ENCODE results near the gene DPP9. TPM values are rescaled to one million over a fixed set of nuclear protein-coding genes. Genes with fewer than 3 reads are reported as not detected.

DPP9 gene
- total and polyA plus RNA-seq, 2 of the 4 experiments (the other 2 are of a cell fraction), result 12.4 to 33.0 TPM

DNA sequence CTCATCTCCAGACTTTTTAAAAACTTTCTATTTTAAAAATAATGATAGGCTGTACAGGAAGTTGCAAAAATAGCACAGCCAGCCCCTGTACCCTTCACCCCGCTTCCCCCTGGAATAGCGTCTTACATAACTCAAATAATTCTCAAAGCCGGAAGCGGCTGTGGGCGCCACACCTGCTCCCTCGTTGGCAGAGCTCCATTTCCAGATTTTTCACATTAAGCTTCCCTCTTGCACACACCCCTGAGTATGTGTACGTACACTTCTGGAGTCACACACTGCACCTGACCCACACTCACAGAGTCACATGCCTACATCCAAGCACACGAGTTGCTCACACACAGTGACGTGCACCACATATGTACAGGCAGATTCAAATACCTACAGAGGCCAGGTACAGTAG, 24.9 kb upstream of the DPP9 start:
- H2AK5ac ChIP-seq (ENCODE audit: low read depth, low read length), result no peak overlapping the region
- H3K56ac ChIP-seq (ENCODE audit: extremely low read depth, insufficient read depth, low read length), result no peak overlapping the region
- no peak overlapping the region for H2BK120ac ChIP-seq (ENCODE audit: low read depth, low read length)
- H3K9me1 ChIP-seq (ENCODE audit: insufficient read depth, low read length), result no peaks in the 10 kb centered on the region
- H2BK15ac ChIP-seq (ENCODE audit: low read depth, low read length), result no peak overlapping the region
- no peak overlapping the region for H2AFZ ChIP-seq (replicated peaks; ENCODE audit: low read length, poor library complexity)
- no peak for ATAC-seq (ENCODE audit: low read depth)
- H4K5ac ChIP-seq (ENCODE audit: low read depth, low read length), result no peak overlapping the region
- POLR2A ChIA-PET (ENCODE audit: unreplicated experiment), result no interaction called here
- in situ Hi-C loops (cut with MboI; ENCODE audit: low sequenced_read_pairs) (no loop called here), intact Hi-C loops (cut with micrococcal nuclease) (no loop called here), dilution Hi-C loops (cut with HindIII; ENCODE audit: low sequenced_read_pairs, unreplicated experiment) (no loop called here)
- H3K4me3 ChIP-seq (ENCODE audit: insufficient read depth, low read depth, low read length), result no peak overlapping the region
- H3K23ac ChIP-seq (ENCODE audit: low read depth, low read length), result no peak overlapping the region
- H2AK9ac ChIP-seq (replicated peaks; ENCODE audit: low read depth, low read length, poor library complexity), result no peak overlapping the region
- H2BK20ac ChIP-seq (ENCODE audit: low read depth, low read length), result no peak overlapping the region
- CTCF ChIA-PET, result interaction anchor here (0.7 kb wide), 1 partner anchor 288 kb away, joined by 4 read pairs; no protein-coding TSS in a partner anchor
- no peak overlapping the region for H3K27ac ChIP-seq (ENCODE audit: insufficient read depth, low read length)
- H3K4me1 ChIP-seq (ENCODE audit: control insufficient read depth, insufficient read depth, low read length), result peaks cover 2% of the 10 kb centered on the region; the same call in 1 of the 2 replicates
- H4K91ac ChIP-seq (ENCODE audit: insufficient read depth, low read depth, low read length), result no peak overlapping the region
- H4K8ac ChIP-seq (ENCODE audit: low read depth in 2 of 2, low read length in 2 of 2), result no peak overlapping the region
- H3K36me3 ChIP-seq (ENCODE audit: control insufficient read depth, insufficient read depth, low read length), result no peaks in the 10 kb centered on the region
- H3K27me3 ChIP-seq (ENCODE audit: control insufficient read depth, insufficient read depth, low read length), result peaks cover 15% of the 10 kb centered on the region
- BruUV-seq (replicated peaks), result no TSS peak
- H2BK5ac ChIP-seq (ENCODE audit: low read depth, low read length, poor library complexity, severe bottlenecking), result no peak overlapping the region
- H3K9ac ChIP-seq (ENCODE audit: low read depth, low read length), result no peak overlapping the region
- H3K4ac ChIP-seq (ENCODE audit: low read depth, low read length), result no peak overlapping the region
- H3K4me2 ChIP-seq (ENCODE audit: low read depth, low read length), result no peak overlapping the region
- 69% methylated on average over 6 of the region's 9 CpGs; no CpG with 5 or more reads in 1 of the 2 experiments for WGBS, 2 experiments (ENCODE audit: extremely low coverage in 2 of 2, insufficient read length in 1 of 2)
- no peak for DNase-seq
- no peak overlapping the region for H3K14ac ChIP-seq (replicated peaks; ENCODE audit: low read depth, low read length)
- no peak overlapping the region for H3K18ac ChIP-seq (ENCODE audit: low read depth, low read length)
- H4K20me1 ChIP-seq (ENCODE audit: insufficient read depth, low read length), result no peaks in the 10 kb centered on the region
- H3K9me3 ChIP-seq (ENCODE audit: control insufficient read depth, insufficient read depth, low read length), result no peaks in the 10 kb centered on the region
- no peaks in the 10 kb centered on the region for H3K79me1 ChIP-seq (ENCODE audit: low read depth in 1 of 2, low read length in 2 of 2)
- TF ChIP-seq RCOR1 (IDR thresholded peaks at IDR 0.05; ENCODE audit: insufficient replicate concordance, low read length) (no peak), RAD21 (IDR thresholded peaks at IDR 0.05; ENCODE audit: low read length) (no peak), MAZ (IDR thresholded peaks at IDR 0.05; ENCODE audit: borderline replicate concordance, low read depth, low read length) (no peak), CEBPB (IDR thresholded peaks at IDR 0.05; ENCODE audit: low read depth, low read length) (no peak), NFE2L2 (IDR thresholded peaks at IDR 0.05; ENCODE audit: low read depth, low read length) (no peak), MAFK (IDR thresholded peaks at IDR 0.05; ENCODE audit: low read depth, low read length) (no peak), MXI1 (IDR thresholded peaks at IDR 0.05; ENCODE audit: borderline replicate concordance, low read depth, low read length) (no peak), FOS (IDR thresholded peaks at IDR 0.05; ENCODE audit: low read depth, low read length) (no peak), RFX5 (IDR thresholded peaks at IDR 0.05; ENCODE audit: low read depth, low read length) (no peak), CTCF (conservative IDR thresholded peaks at IDR 0.05; ENCODE audit: low read depth, low read length) (no peak), CHD1 (IDR thresholded peaks at IDR 0.05; ENCODE audit: low read depth, low read length) (no peak), SMC3 (IDR thresholded peaks at IDR 0.05; ENCODE audit: low read depth, low read length) (no peak), POLR2A (IDR thresholded peaks at IDR 0.05; ENCODE audit: low read depth, low read length) (no peak)
- TF ChIP-seq, protein P1, sequence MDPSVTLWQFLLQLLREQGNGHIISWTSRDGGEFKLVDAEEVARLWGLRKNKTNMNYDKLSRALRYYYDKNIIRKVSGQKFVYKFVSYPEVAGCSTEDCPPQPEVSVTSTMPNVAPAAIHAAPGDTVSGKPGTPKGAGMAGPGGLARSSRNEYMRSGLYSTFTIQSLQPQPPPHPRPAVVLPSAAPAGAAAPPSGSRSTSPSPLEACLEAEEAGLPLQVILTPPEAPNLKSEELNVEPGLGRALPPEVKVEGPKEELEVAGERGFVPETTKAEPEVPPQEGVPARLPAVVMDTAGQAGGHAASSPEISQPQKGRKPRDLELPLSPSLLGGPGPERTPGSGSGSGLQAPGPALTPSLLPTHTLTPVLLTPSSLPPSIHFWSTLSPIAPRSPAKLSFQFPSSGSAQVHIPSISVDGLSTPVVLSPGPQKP (IDR thresholded peaks at IDR 0.05; ENCODE audit: borderline replicate concordance, low read depth, low read length), result no peak

All from IMR-90 (cell line).